A549 (cell line): ENCODE measurements around the gene ZNF446. TPM values are rescaled to one million over a fixed set of nuclear protein-coding genes. Genes with fewer than 3 reads are reported as not detected.

Experiments
- ATAC-seq, 2 experiments: fragments of 200-7000 bp in 1 of 2; fragments of >200 bp in 1 of 2; cut with Nextera tagmentation in 1 of 2; cut with Tn5 transposase in 1 of 2; 3 replicates each; pipeline versions ENCODE4 v1.8.0 to v1.9.1; 2018 to 2020; ENCODE audit warnings: mild to moderate bottlenecking in 1 of 2, moderate library complexity in 1 of 2
- CTCF ChIA-PET: fragments of 300-600 bp; sonication (Branson Sonifier 250); formaldehyde crosslinking; extraction: SDS; loops from one replicate; lab custom pipeline; 2021; ENCODE audit warnings: antibody characterized with exemption, inconsistent platforms; lab: Yijun Ruan, JAX
- POLR2A ChIA-PET: fragments of 350-600 bp; formaldehyde crosslinking; extraction: SDS; loops from one replicate; lab custom pipeline; 2021; ENCODE audit warnings: antibody characterized with exemption, inconsistent platforms; lab: Yijun Ruan, JAX
- DNase-seq, 2 experiments: peaks; one replicate each; pipeline versions ENCODE4 v3.0.0 to v3.0.0-alpha.2; 2011 to 2016; ENCODE audit warnings: low read depth in 1 of 2, low spot score in 1 of 2
- FAIRE-seq: peaks from 2 replicates; lab custom pipeline; 2011; peaks lifted over from hg19 to GRCh38; lab: Jason Lieb, UNC
- H3K27ac ChIP-seq, 2 experiments: fragments of >200 bp; sonication (Bioruptor Twin); formaldehyde crosslinking; 3 replicates each; pipeline ENCODE4 v1.5.1; 2016 to 2017
- H3K4me1 ChIP-seq: fragments of >200 bp; sonication (Bioruptor Twin); formaldehyde crosslinking; 3 replicates; pipeline ENCODE4 v1.6.1; 2016
- H3K4me2 ChIP-seq: fragments of >200 bp; sonication (Bioruptor Twin); formaldehyde crosslinking; 3 replicates; pipeline ENCODE4 v1.6.1; 2016
- H3K4me3 ChIP-seq: fragments of >200 bp; sonication (Bioruptor Twin); formaldehyde crosslinking; 3 replicates; pipeline ENCODE4 v1.5.1; 2016
- H3K9me3 ChIP-seq: fragments of >200 bp; sonication (Bioruptor Twin); formaldehyde crosslinking; 3 replicates; pipeline ENCODE4 v1.6.1; 2016
- BHLHE40 ChIP-seq: IDR thresholded peaks from 2 replicates; pipeline ENCODE4 v1.6.1; 2012; ENCODE audit warnings: low read depth, low read length, inconsistent platforms
- CEBPB ChIP-seq, 2 experiments: fragments of >200 bp in 1 of 2; sonication (Bioruptor Twin) in 1 of 2; formaldehyde crosslinking in 1 of 2; IDR thresholded peaks; 2 replicates each; pipeline ENCODE4 v1.6.1; 2012 to 2016
- CHD2 ChIP-seq: fragments of 150-350 bp; IDR thresholded peaks from 2 replicates; pipeline ENCODE4 v1.6.1; 2014; ENCODE audit warnings: low read length; ENCODE audit not compliant: partially characterized antibody
- CTCF ChIP-seq: fragments of >200 bp; sonication (Bioruptor Twin); formaldehyde crosslinking; IDR thresholded peaks from 3 replicates; pipeline ENCODE4 v1.5.1; 2016
- EHF ChIP-seq: fragments of 250-450 bp; sonication (Bioruptor Pico); IDR thresholded peaks from 2 replicates; pipeline ENCODE4 v1.5.0; 2020; ENCODE audit warnings: mild to moderate bottlenecking
- EHMT2 ChIP-seq: fragments of 200-600 bp; sonication (generic); IDR thresholded peaks from 2 replicates; pipeline ENCODE4 v1.6.1; 2016; ENCODE audit warnings: antibody characterized with exemption, low read depth, mild to moderate bottlenecking, moderate library complexity
- ELK1 ChIP-seq: fragments of 150-350 bp; IDR thresholded peaks from 2 replicates; pipeline ENCODE4 v1.6.1; 2014; ENCODE audit warnings: low read depth, mild to moderate bottlenecking, low read length
- EP300 ChIP-seq, 2 experiments: fragments of >200 bp; sonication (Bioruptor Twin); formaldehyde crosslinking; IDR thresholded peaks; 2 replicates in 1 of 2; 3 replicates in 1 of 2; pipeline ENCODE4 v1.6.1; 2016 to 2017
- FOSL2 ChIP-seq, 2 experiments: fragments of 450-650 bp in 1 of 2; fragments of >200 bp in 1 of 2; sonication (Bioruptor Twin) in 1 of 2; formaldehyde crosslinking; IDR thresholded peaks; 2 replicates each; pipeline versions ENCODE4 v1.5.0 to v1.6.1; 2016 to 2020; ENCODE audit warnings: mild to moderate bottlenecking in 1 of 2, moderate library complexity in 1 of 2
- FOXS1 ChIP-seq: fragments of 250-450 bp; sonication (Bioruptor Pico); IDR thresholded peaks from 2 replicates; pipeline ENCODE4 v1.5.0; 2020; ENCODE audit warnings: mild to moderate bottlenecking, moderate library complexity
- HEYL ChIP-seq: fragments of 250-450 bp; sonication (Bioruptor Pico); IDR thresholded peaks from 2 replicates; pipeline ENCODE4 v1.8.0; 2021; ENCODE audit warnings: mild to moderate bottlenecking, moderate library complexity
- HMGXB4 ChIP-seq: fragments of 250-450 bp; sonication (Bioruptor Pico); IDR thresholded peaks from 2 replicates; pipeline ENCODE4 v1.5.0; 2021; ENCODE audit warnings: mild to moderate bottlenecking, moderate library complexity, borderline replicate concordance
- HOXA7 ChIP-seq: fragments of 250-450 bp; sonication (Bioruptor Pico); IDR thresholded peaks from 2 replicates; pipeline ENCODE4 v1.5.0; 2020; ENCODE audit warnings: mild to moderate bottlenecking, moderate library complexity
- HOXB13 ChIP-seq: fragments of 250-450 bp; sonication (Bioruptor Pico); IDR thresholded peaks from 2 replicates; pipeline ENCODE4 v1.5.0; 2020; ENCODE audit warnings: low read depth, mild to moderate bottlenecking, moderate library complexity
- HOXB5 ChIP-seq: fragments of 250-450 bp; sonication (Bioruptor Pico); IDR thresholded peaks from 2 replicates; pipeline ENCODE4 v1.5.0; 2020; ENCODE audit warnings: mild to moderate bottlenecking, moderate library complexity
- KDM5A ChIP-seq: fragments of 200-600 bp; sonication (generic); IDR thresholded peaks from 2 replicates; pipeline ENCODE4 v1.6.1; 2016; ENCODE audit warnings: antibody characterized with exemption, mild to moderate bottlenecking
- MAFK ChIP-seq: fragments of 450-650 bp; IDR thresholded peaks from 2 replicates; pipeline ENCODE4 v1.6.1; 2014; ENCODE audit not compliant: partially characterized antibody
- MAZ ChIP-seq: fragments of 150-350 bp; IDR thresholded peaks from 2 replicates; pipeline ENCODE4 v1.6.1; 2014; ENCODE audit warnings: antibody characterized with exemption, low read depth, low read length, borderline replicate concordance
- MYC ChIP-seq: IDR thresholded peaks from 2 replicates; pipeline ENCODE4 v1.6.1; 2012; ENCODE audit warnings: mild to moderate bottlenecking, inconsistent platforms, low read length, improper control_type of control experiment, borderline replicate concordance
- NFE2L2 ChIP-seq: fragments of 150-350 bp; conservative IDR thresholded peaks from 2 replicates; pipeline ENCODE4 v1.6.1; 2014; ENCODE audit warnings: low read length
- NPAS2 ChIP-seq: fragments of 250-450 bp; sonication (Bioruptor Pico); IDR thresholded peaks from 2 replicates; pipeline ENCODE4 v1.8.0; 2022; ENCODE audit warnings: mild to moderate bottlenecking, moderate library complexity, borderline replicate concordance
- PBX3 ChIP-seq: IDR thresholded peaks from 2 replicates; pipeline ENCODE4 v1.6.1; 2012
- POLR2A ChIP-seq: IDR thresholded peaks from 2 replicates; pipeline ENCODE4 v1.6.1; 2012; ENCODE audit warnings: mild to moderate bottlenecking, low read length
- RCOR1 ChIP-seq: fragments of 150-350 bp; IDR thresholded peaks from 2 replicates; pipeline ENCODE4 v1.6.1; 2014; ENCODE audit warnings: antibody characterized with exemption, low read length, low read depth
- RNF2 ChIP-seq: fragments of 200-600 bp; sonication (generic); IDR thresholded peaks from 2 replicates; pipeline ENCODE4 v1.6.1; 2016; ENCODE audit warnings: low read depth, mild to moderate bottlenecking, antibody characterized with exemption, moderate library complexity, borderline replicate concordance
- SMC3 ChIP-seq: fragments of >200 bp; sonication (Bioruptor Twin); formaldehyde crosslinking; IDR thresholded peaks from 3 replicates; pipeline ENCODE4 v1.6.1; 2018; ENCODE audit warnings: inconsistent platforms
- SREBF2 ChIP-seq: fragments of 450-650 bp; IDR thresholded peaks from 2 replicates; pipeline ENCODE4 v1.6.1; 2014; ENCODE audit warnings: mild to moderate bottlenecking, moderate library complexity
- ZFP36 ChIP-seq: fragments of 450-650 bp; IDR thresholded peaks from 2 replicates; pipeline ENCODE4 v1.6.1; 2014; ENCODE audit warnings: borderline replicate concordance; ENCODE audit not compliant: partially characterized antibody
- ZNF302 ChIP-seq: fragments of 250-450 bp; sonication (Bioruptor Pico); IDR thresholded peaks from 2 replicates; pipeline ENCODE4 v1.9.0; 2021; ENCODE audit warnings: inconsistent platforms, mild to moderate bottlenecking, moderate library complexity
- ZSCAN20 ChIP-seq: fragments of 250-450 bp; sonication (Bioruptor Pico); IDR thresholded peaks from 2 replicates; pipeline ENCODE4 v1.8.0; 2022; ENCODE audit warnings: mild to moderate bottlenecking, moderate library complexity
- WGBS: methylation state at CpG from one replicate; pipeline ENCODE4 v1.1.6; 2017; ENCODE audit errors: missing lambda C conversion rate; 5-methylcytosine and 5-hydroxymethylcytosine counted together
- polyA plus RNA-seq, 4 experiments: library from polyadenylated mRNA; depleted of rRNA in 3 of 4; stranded (reverse); fragments of >200 nt; fragmentation: RNase III in 1 of 4; extraction: RNeasy Plus Mini Kit Qiagen cat#74134 plus additional on column Dnase treatment in 1 of 4; gene quantifications; 2 replicates in 3 of 4; 3 replicates in 1 of 4; pipeline ENCODE4 v1.2.3, GENCODE V29; 2011 to 2017
- TF ChIP-seq, protein P1 (sequence below): IDR thresholded peaks from 2 replicates; pipeline ENCODE4 v1.6.1; 2012
- TF ChIP-seq, protein P2 (sequence below): fragments of >200 bp; sonication (Bioruptor Twin); formaldehyde crosslinking; IDR thresholded peaks from 2 replicates; pipeline ENCODE4 v1.6.1; 2016

Gene ZNF446
- polyA plus RNA-seq, 2 of the 4 experiments (the other 2 are of a cell fraction): 6.2 to 11.0 TPM

- no peak for TF ChIP-seq CTCF
- no peak for TF ChIP-seq MAFK
Measured at GRCh38 chr19:58471736-58472135, 4.4 kb upstream of the ZNF446 start (continued).

DNA sequence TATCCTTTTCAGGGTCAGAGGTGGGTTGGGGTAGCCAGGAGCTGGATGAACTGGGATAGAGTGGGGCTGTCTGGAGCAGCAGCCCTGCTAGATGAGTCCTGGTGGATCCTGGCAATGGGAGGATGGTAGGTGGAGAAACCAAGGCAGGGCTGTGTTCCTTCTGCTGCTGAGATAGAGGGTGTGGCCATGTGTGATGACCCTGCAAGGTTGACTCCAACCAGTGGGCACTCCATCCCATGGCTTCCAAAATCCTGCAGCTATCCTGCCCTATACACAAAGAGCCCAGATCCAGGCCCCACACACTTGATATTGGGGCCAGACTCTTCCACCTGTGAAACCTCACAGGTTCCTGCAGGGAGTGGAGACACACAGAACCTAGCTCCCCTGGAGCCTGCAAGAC is 2.4 kb upstream of the ZNF446 start:
- DNase-seq (no peak), ATAC-seq (no peak), FAIRE-seq (no peak)
- TF ChIP-seq FOXS1 (CRISPR knock-in tag) (no peak), SREBF2 (no peak), RCOR1 (no peak), HOXA7 (CRISPR knock-in tag) (no peak), ZSCAN20 (CRISPR knock-in tag) (no peak), MYC (no peak), HOXB5 (no peak), HOXB13 (CRISPR knock-in tag) (no peak), HEYL (CRISPR knock-in tag) (no peak), POLR2A (no peak), EP300 (IDR thresholded peaks at IDR 0.05) (no peak), NFE2L2 (no peak), FOSL2 (IDR thresholded peaks at IDR 0.05) (no peak), FOSL2 (CRISPR knock-in tag; IDR thresholded peaks at IDR 0.05) (no peak), ZNF302 (CRISPR knock-in tag) (no peak), EHF (CRISPR knock-in tag) (no peak), SMC3 (no peak), CHD2 (no peak), NPAS2 (no peak), EHMT2 (no peak)
- TF ChIP-seq, protein P1, sequence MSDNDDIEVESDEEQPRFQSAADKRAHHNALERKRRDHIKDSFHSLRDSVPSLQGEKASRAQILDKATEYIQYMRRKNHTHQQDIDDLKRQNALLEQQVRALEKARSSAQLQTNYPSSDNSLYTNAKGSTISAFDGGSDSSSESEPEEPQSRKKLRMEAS: no peak
- ChIA-PET CTCF (interaction anchor here (0.6 to 2.0 kb wide), 6 partner anchors 11 to 47 kb away, joined by 3 to 14 read pairs (median 4); partner anchors contain the start of gene ZBTB45), POLR2A (no interaction called here)
- no peak overlapping the region for H3K27ac ChIP-seq
- peaks cover 14% of the 10 kb centered on the region; the same call in 2 of the 3 replicates for H3K4me1 ChIP-seq
- H3K4me3 ChIP-seq: no peak overlapping the region
- no peaks in the 10 kb centered on the region for H3K9me3 ChIP-seq
- H3K4me2 ChIP-seq: no peak overlapping the region

GRCh38 chr19:58474291-58474996 is 1.7 kb upstream of the ZNF446 start:
- CTCF ChIA-PET: interaction anchor here (0.8 to 5.2 kb wide), 5 partner anchors 12 to 69 kb away, joined by 3 to 39 read pairs (median 4); partner anchors contain the start of gene ZBTB45
- peaks cover 14% of the 10 kb centered on the region; the same call in 2 of the 3 replicates for H3K4me1 ChIP-seq
- POLR2A ChIA-PET: no interaction called here
- no peak overlapping the region for H3K27ac ChIP-seq
- WGBS: 92% methylated on average over 12 of the region's 12 CpGs
- no peak overlapping the region for H3K4me3 ChIP-seq
- no peak for DNase-seq
- ATAC-seq: no peak
- no peak for FAIRE-seq
- TF ChIP-seq CEBPB (IDR thresholded peaks at IDR 0.05): no peak
- TF ChIP-seq ELK1: no peak
- TF ChIP-seq, protein P2, sequence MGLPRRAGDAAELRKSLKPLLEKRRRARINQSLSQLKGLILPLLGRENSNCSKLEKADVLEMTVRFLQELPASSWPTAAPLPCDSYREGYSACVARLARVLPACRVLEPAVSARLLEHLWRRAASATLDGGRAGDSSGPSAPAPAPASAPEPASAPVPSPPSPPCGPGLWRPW: no peak
- TF ChIP-seq MAZ: no peak
- TF ChIP-seq ZFP36: no peak
- no peak for TF ChIP-seq HMGXB4 (CRISPR knock-in tag)
- no peak for TF ChIP-seq PBX3
- no peak for TF ChIP-seq MYC
- no peak for TF ChIP-seq RNF2
- TF ChIP-seq NPAS2: no peak
- TF ChIP-seq KDM5A: no peak
- no peak for TF ChIP-seq BHLHE40
- peak overlapping the region; percentile 91 for H3K4me2 ChIP-seq
- no peaks in the 10 kb centered on the region for H3K9me3 ChIP-seq
